SK-N-SH (cell line): ENCODE measurements around the gene DNPEP.

Experiments used
- CTCF ChIP-seq: fragments of 200-600 bp; sonication (generic); IDR thresholded peaks from 2 replicates; pipeline ENCODE4 v1.6.1; 2017; ENCODE audit warnings: antibody characterized with exemption, mild to moderate bottlenecking, moderate library complexity
- EP300 ChIP-seq, 2 experiments: IDR thresholded peaks; 2 replicates each; pipeline versions ENCODE4 v1.4.0 to v1.6.1; 2012; ENCODE audit warnings: borderline replicate concordance in 1 of 2, low read depth in 1 of 2, low read length in 1 of 2
- EZH2phosphoT487 ChIP-seq: fragments of 200-600 bp; sonication (generic); IDR thresholded peaks from 2 replicates; pipeline ENCODE4 v1.6.1; 2017; ENCODE audit warnings: low read depth, mixed run types, mild to moderate bottlenecking, antibody characterized with exemption, moderate library complexity, borderline replicate concordance
- MEF2A ChIP-seq: IDR thresholded peaks from 2 replicates; pipeline ENCODE4 v1.4.0; 2012; ENCODE audit warnings: low read depth, borderline replicate concordance
- NRF1 ChIP-seq: IDR thresholded peaks from 2 replicates; pipeline ENCODE4 v1.6.1; 2012; ENCODE audit warnings: low read depth, mild to moderate bottlenecking, low read length
- RAD21 ChIP-seq: IDR thresholded peaks from 2 replicates; pipeline ENCODE4 v1.6.1; 2012; ENCODE audit warnings: mild to moderate bottlenecking, low read length
- REST ChIP-seq: IDR thresholded peaks from 2 replicates; pipeline ENCODE4 v1.6.1; 2012; ENCODE audit warnings: mild to moderate bottlenecking, low read depth, low read length, moderate library complexity
- SIN3A ChIP-seq: IDR thresholded peaks from 2 replicates; pipeline ENCODE4 v1.6.1; 2012; ENCODE audit warnings: low read depth, mild to moderate bottlenecking, low read length, moderate library complexity, borderline replicate concordance
- TCF12 ChIP-seq: IDR thresholded peaks from 2 replicates; pipeline ENCODE4 v1.4.0; 2012
- USF1 ChIP-seq: IDR thresholded peaks from 2 replicates; pipeline ENCODE4 v1.4.0; 2012; ENCODE audit warnings: low read depth, borderline replicate concordance
- USF2 ChIP-seq: fragments of 150-350 bp; IDR thresholded peaks from 2 replicates; pipeline ENCODE4 v1.6.1; 2017; ENCODE audit warnings: antibody characterized with exemption, low read length, low read depth, borderline replicate concordance

GRCh38 chr2:219416235-219416602 is 28.5 kb upstream of the DNPEP start:
- TF ChIP-seq CTCF, result no peak
- TF ChIP-seq TCF12, result no peak
- TF ChIP-seq EZH2phosphoT487, result no peak
- TF ChIP-seq NRF1, result no peak
- TF ChIP-seq SIN3A, result no peak
- no peak for TF ChIP-seq EP300 (IDR thresholded peaks at IDR 0.05; ENCODE audit: borderline replicate concordance in 1 of 2, low read depth in 1 of 2, low read length in 1 of 2)
- TF ChIP-seq USF1, result no peak
- TF ChIP-seq MEF2A, result no peak
- TF ChIP-seq RAD21, result no peak
- no peak for TF ChIP-seq USF2
- no peak for TF ChIP-seq REST
